ENCODE measurements around the gene GIPC3.

Gene GIPC3

GRCh38 chr19:3626473-3627350, 41.4 kb downstream of the GIPC3 start, which contains the start of gene CACTIN (continued):
- TF ChIP-seq ZBTB17 (tag by site-specific recombination; IDR thresholded peaks at IDR 0.05) (peak; percentile 74), RBAK (tag by site-specific recombination; IDR thresholded peaks at IDR 0.05) (no peak), GLIS2 (tag by site-specific recombination; IDR thresholded peaks at IDR 0.05) (peak; percentile 93), ZNF48 (tag by site-specific recombination; IDR thresholded peaks at IDR 0.05) (no peak), SP7 (tag by site-specific recombination; IDR thresholded peaks at IDR 0.05) (peak; percentile 91), ZNF211 (tag by site-specific recombination; IDR thresholded peaks at IDR 0.05; ENCODE audit: low read depth) (no peak), ZNF654 (tag by site-specific recombination; IDR thresholded peaks at IDR 0.05; ENCODE audit: low read depth) (no peak), ZIC2 (tag by site-specific recombination; IDR thresholded peaks at IDR 0.05) (peak; percentile 91), ZSCAN18 (tag by site-specific recombination; IDR thresholded peaks at IDR 0.05) (peak; percentile 75; the same call in 1 of the 2 replicates), GLI4 (tag by site-specific recombination; IDR thresholded peaks at IDR 0.05) (peak; percentile 10; the same call in 1 of the 2 replicates), ZNF548 (tag by site-specific recombination; IDR thresholded peaks at IDR 0.05) (no peak), REST (tag by site-specific recombination; IDR thresholded peaks at IDR 0.05) (no peak; the same call in 1 of the 2 replicates), ZFP69B (tag by site-specific recombination; IDR thresholded peaks at IDR 0.05) (peak; percentile 77), ZFP41 (tag by site-specific recombination; IDR thresholded peaks at IDR 0.05; ENCODE audit: borderline replicate concordance) (no peak), ZNF521 (tag by site-specific recombination; IDR thresholded peaks at IDR 0.05) (no peak), ZNF157 (tag by site-specific recombination; IDR thresholded peaks at IDR 0.05) (no peak), PATZ1 (tag by site-specific recombination; IDR thresholded peaks at IDR 0.05) (peak; percentile 86), KLF16 (tag by site-specific recombination; IDR thresholded peaks at IDR 0.05) (peak; percentile 92), ZNF514 (tag by site-specific recombination; IDR thresholded peaks at IDR 0.05) (no peak), ZNF510 (tag by site-specific recombination; IDR thresholded peaks at IDR 0.05; ENCODE audit: insufficient replicate concordance) (no peak), FEZF1 (tag by site-specific recombination; IDR thresholded peaks at IDR 0.05) (no peak)
- TF ChIP-seq, protein P1, sequence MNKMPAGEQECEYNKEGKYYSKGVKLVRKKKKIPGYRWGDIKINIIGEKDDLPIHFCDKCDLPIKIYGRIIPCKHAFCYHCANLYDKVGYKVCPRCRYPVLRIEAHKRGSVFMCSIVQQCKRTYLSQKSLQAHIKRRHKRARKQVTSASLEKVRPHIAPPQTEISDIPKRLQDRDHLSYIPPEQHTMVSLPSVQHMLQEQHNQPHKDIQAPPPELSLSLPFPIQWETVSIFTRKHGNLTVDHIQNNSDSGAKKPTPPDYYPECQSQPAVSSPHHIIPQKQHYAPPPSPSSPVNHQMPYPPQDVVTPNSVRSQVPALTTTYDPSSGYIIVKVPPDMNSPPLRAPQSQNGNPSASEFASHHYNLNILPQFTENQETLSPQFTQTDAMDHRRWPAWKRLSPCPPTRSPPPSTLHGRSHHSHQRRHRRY (tag by site-specific recombination; IDR thresholded peaks at IDR 0.05), result no peak
- TF ChIP-seq, protein P2, sequence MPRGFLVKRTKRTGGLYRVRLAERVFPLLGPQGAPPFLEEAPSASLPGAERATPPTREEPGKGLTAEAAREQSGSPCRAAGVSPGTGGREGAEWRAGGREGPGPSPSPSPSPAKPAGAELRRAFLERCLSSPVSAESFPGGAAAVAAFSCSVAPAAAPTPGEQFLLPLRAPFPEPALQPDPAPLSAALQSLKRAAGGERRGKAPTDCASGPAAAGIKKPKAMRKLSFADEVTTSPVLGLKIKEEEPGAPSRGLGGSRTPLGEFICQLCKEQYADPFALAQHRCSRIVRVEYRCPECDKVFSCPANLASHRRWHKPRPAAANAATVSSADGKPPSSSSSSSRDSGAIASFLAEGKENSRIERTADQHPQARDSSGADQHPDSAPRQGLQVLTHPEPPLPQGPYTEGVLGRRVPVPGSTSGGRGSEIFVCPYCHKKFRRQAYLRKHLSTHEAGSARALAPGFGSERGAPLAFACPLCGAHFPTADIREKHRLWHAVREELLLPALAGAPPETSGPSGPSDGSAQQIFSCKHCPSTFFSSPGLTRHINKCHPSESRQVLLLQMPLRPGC (tag by site-specific recombination; IDR thresholded peaks at IDR 0.05), result peak; percentile 53; the same call in 1 of the 2 replicates
- TF ChIP-seq, protein P3, sequence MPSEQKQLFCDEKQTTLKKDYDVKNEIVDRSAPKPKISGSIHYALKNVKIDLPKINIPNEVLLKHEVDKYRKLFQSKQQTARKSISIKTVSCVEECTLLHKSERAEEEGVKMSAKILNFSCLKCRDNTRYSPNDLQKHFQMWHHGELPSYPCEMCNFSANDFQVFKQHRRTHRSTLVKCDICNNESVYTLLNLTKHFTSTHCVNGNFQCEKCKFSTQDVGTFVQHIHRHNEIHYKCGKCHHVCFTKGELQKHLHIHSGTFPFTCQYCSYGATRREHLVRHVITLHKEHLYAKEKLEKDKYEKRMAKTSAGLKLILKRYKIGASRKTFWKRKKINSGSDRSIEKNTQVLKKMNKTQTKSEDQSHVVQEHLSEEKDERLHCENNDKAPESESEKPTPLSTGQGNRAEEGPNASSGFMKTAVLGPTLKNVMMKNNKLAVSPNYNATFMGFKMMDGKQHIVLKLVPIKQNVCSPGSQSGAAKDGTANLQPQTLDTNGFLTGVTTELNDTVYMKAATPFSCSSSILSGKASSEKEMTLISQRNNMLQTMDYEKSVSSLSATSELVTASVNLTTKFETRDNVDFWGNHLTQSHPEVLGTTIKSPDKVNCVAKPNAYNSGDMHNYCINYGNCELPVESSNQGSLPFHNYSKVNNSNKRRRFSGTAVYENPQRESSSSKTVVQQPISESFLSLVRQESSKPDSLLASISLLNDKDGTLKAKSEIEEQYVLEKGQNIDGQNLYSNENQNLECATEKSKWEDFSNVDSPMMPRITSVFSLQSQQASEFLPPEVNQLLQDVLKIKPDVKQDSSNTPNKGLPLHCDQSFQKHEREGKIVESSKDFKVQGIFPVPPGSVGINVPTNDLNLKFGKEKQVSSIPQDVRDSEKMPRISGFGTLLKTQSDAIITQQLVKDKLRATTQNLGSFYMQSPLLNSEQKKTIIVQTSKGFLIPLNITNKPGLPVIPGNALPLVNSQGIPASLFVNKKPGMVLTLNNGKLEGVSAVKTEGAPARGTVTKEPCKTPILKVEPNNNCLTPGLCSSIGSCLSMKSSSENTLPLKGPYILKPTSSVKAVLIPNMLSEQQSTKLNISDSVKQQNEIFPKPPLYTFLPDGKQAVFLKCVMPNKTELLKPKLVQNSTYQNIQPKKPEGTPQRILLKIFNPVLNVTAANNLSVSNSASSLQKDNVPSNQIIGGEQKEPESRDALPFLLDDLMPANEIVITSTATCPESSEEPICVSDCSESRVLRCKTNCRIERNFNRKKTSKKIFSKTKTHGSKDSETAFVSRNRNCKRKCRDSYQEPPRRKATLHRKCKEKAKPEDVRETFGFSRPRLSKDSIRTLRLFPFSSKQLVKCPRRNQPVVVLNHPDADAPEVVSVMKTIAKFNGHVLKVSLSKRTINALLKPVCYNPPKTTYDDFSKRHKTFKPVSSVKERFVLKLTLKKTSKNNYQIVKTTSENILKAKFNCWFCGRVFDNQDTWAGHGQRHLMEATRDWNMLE (tag by site-specific recombination; conservative IDR thresholded peaks at IDR 0.05; ENCODE audit: low read depth), result peak; percentile 73
